ENCODE measurements around the gene COG5. TPM values are rescaled to one million over a fixed set of nuclear protein-coding genes. Genes with fewer than 3 reads are reported as not detected.

Gene COG5
- total RNA-seq, 1 donor from 2014 or later = 29.8 TPM

GRCh38 chr7:107526672-107527071, 37.0 kb downstream of the COG5 start:
- no peak for DNase-seq (ENCODE audit: low spot score in 2 of 2)
- FAIRE-seq = no peak

- no peak for FAIRE-seq
- no peak for DNase-seq (ENCODE audit: low spot score in 2 of 2)
Observed at GRCh38 chr7:107506674-107507339, 56.9 kb downstream of the COG5 start.

GRCh38 chr7:107505997-107506673, 57.6 kb downstream of the COG5 start:
- DNase-seq (ENCODE audit: low spot score in 2 of 2) (no peak), FAIRE-seq (no peak)

GRCh38 chr7:107505362-107505761, 58.4 kb downstream of the COG5 start:
- no peak for DNase-seq (ENCODE audit: low spot score in 2 of 2)
- no peak for FAIRE-seq

GRCh38 chr7:107503687-107504086, 60.0 kb downstream of the COG5 start:
- DNase-seq (ENCODE audit: low spot score in 2 of 2) = no peak
- FAIRE-seq = no peak

- FAIRE-seq (no peak), DNase-seq (ENCODE audit: low spot score in 2 of 2) (no peak)
Observed at GRCh38 chr7:107502797-107503196, 60.9 kb downstream of the COG5 start.

GRCh38 chr7:107502154-107502553, 61.6 kb downstream of the COG5 start:
- no peak for FAIRE-seq
- DNase-seq (ENCODE audit: low spot score in 2 of 2) = no peak

DNA sequence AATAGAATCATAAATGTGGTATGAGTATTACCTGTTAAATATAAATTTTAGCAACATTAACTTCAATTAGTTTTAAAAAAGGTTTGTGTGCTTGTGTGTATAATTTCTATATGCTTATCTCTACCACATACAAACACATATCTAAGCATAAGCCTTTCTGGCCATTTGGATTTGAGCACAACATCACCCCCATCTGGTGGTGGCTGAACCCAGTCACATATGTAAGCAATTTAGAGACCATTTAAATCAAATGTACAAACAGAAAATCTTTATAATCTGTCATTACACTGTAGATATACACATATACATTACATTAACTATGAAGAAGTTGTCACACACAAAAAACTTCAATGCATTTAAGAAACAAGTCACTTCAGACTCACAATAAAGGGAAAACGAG, 62.1 kb downstream of the COG5 start:
- no peak for FAIRE-seq
- no peak for DNase-seq (ENCODE audit: low spot score in 2 of 2)

GRCh38 chr7:107499731-107500130, 64.0 kb downstream of the COG5 start:
- DNase-seq (ENCODE audit: low spot score in 2 of 2) (no peak), FAIRE-seq (no peak)

DNA sequence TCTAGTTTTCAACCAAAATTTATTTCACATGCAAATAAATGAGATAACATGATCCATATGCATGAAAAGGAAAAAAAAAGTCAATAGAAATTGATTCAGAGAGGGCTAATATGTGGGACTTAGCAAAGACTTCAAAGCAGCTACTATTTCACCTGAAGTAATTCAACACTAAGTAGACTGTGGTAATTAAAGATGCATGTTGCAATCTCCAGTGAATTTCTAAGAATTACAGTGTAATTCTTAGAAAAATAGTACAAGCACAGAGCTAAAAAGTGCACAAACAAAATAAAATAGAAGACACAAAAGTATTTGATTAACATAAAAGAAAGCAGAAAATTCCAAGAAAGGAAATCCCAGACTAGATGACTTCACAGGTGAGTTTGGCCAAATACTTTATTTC, 68.2 kb downstream of the COG5 start:
- no peak for DNase-seq (ENCODE audit: low spot score in 2 of 2)
- no peak for FAIRE-seq

DNA sequence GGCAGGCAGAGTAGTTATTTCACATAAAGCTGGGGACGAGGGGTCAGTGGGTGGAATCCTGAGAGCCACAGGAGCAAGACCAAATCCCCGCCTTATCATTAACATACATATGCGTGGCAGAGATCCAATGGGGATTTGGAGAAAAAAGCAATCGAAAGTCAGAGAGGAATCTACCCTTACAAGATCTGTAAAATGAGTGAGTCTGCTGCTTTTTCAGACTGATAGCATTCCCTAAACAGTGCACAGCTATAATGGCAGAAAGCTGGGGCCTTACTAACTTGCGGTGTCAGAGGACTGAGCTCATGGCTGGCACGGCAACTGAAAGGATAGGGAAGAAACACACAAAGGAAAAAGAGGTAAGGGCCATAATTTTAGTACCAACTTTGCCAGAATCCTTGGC, 68.8 kb downstream of the COG5 start:
- FAIRE-seq (no peak), DNase-seq (ENCODE audit: low spot score in 2 of 2) (no peak)

GRCh38 chr7:107494315-107494751, 69.4 kb downstream of the COG5 start:
- FAIRE-seq = no peak

DNA sequence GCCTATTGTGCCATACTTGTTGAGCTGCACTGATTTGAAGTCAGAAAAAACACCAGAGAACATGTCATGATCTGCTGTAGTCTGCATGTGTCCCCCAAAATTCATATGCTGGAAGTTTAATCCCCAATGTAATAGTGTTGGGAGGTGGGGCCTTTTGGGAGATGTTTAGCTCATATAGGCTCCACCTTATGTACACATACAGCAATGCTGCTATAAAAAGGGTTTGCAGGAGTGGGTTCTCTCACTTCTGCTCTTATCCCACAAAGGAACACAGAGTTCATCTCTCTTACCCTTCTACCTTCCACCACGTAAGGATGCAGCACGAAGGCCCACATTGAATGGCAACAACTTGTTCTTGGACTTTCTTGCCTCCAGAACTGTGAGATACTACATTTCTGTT, 70.8 kb downstream of the COG5 start:
- FAIRE-seq = no peak

More at GRCh38 chr7:107494315-107494751, 69.4 kb downstream of the COG5 start:
- DNase-seq (ENCODE audit: low spot score in 2 of 2) = no peak

GRCh38 chr7:107486041-107486440, 77.7 kb downstream of the COG5 start:
- DNase-seq (ENCODE audit: low spot score in 2 of 2) = no peak
- FAIRE-seq = no peak

More for the DNA sequence above, 70.8 kb downstream of the COG5 start:
- DNase-seq (ENCODE audit: low spot score in 2 of 2) = no peak

GRCh38 chr7:107482571-107482970, 81.1 kb downstream of the COG5 start:
- peak; percentile 39 for FAIRE-seq
- no peak for DNase-seq (ENCODE audit: low spot score in 2 of 2)

DNA sequence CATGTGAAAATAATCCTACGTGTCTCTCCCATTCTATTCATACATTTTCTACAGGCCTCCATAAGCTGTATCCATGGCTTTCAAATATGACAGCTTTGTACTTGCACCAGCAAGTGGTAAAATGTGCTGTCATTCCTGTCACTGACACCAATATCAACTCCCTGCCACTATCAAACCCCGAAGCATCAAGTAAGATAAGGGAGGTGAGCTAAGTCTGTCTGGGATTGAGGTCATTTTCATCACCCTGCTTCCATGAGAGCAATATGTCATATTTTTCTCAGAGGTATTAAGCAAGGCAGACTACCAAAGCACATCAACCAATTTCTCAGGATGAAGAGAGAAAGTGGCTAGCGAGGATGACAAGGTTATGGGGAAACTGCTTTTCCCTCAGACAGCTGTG, 82.8 kb downstream of the COG5 start:
- FAIRE-seq (no peak), DNase-seq (ENCODE audit: low spot score in 2 of 2) (no peak)

DNA sequence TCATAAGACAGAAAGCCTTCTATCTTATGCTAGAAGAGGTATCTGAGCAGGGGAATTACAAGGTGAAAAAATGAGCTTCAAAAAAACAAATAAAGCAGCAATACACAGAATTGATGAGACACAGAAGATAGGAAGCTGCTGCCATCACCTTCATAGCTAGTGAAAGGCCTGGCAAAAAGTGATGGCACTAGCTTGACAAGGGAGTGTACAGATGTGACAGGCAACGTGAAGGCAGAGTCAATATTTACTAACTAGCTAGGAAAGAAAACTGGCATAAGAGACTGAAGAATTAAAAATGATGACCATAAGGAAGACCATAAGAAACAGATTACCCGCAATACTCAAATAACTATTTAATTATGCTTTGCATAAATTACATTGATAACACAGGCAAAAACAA, 84.4 kb downstream of the COG5 start:
- DNase-seq (ENCODE audit: low spot score in 2 of 2) (no peak), FAIRE-seq (no peak)

DNA sequence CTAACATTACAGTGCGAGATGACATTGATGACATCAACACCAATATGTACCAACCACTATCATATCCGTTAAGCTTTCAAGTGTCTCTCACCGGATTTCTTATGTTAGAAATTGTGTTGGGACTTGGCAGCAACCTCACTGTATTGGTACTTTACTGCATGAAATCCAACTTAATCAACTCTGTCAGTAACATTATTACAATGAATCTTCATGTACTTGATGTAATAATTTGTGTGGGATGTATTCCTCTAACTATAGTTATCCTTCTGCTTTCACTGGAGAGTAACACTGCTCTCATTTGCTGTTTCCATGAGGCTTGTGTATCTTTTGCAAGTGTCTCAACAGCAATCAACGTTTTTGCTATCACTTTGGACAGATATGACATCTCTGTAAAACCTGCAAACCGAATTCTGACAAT, 89.6 kb downstream of the COG5 start:
- no peak for DNase-seq (ENCODE audit: low spot score in 2 of 2)
- FAIRE-seq = no peak

- no peak for FAIRE-seq
- DNase-seq (ENCODE audit: low spot score in 2 of 2) = no peak
Observed at GRCh38 chr7:107472116-107472515, 91.6 kb downstream of the COG5 start.

DNA sequence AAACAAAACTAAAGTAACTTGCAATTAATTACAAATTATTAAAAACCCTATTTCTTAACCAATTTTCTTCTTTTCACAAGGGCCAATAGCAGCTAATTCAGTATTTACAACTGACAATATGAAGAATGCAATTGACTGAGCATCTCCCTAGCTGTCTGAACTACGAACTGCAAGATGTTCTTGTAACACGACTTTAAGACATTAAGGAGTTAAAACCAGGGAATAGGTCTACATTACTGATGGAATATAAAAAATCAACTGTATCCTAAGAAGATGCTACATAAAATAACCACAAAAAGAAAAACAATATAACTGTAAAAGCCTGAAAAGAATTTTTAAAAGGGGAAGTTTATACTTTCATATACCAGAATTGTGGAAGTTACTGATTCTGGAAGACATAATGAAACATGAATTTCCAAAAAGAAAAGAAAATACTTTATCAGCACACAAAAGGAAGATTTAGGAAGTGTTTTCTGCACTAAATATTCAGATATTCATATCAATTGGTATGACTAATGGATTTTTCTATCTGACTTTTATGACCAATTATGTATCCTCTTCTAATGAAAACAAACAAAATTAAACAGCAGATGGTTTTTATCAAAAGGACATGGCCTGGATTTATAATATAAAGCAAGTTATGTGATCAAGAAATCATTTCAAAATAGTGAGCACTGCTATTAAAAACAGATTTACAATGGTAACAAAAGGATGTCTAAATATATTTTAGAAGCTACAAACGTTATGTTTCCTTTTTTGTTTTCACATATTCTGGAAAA, 92.2 kb downstream of the COG5 start:
- DNase-seq (ENCODE audit: low spot score in 2 of 2) (no peak), FAIRE-seq (no peak)

GRCh38 chr7:107469929-107470328, 93.8 kb downstream of the COG5 start, which contains the start of gene GPR22:
Gene GPR22, plus strand, starts transcription at chr7:107470057. Its CDS starts 4,004 bp downstream, at chr7:107474061.
- DNase-seq (ENCODE audit: low spot score in 2 of 2) (no peak), FAIRE-seq (no peak)
